22Rv1 (cell line): ENCODE data around the gene ZIC2.
"Not testable (repeated sequence)": the region's sequence is repeated elsewhere in the genome, so short reads cannot be mapped to it uniquely, and the experiment has no call there.

ENCODE experiments used
- H3K27ac ChIP-seq: fragments of 450-650 bp; 2 replicates; pipeline ENCODE4 v1.5.1; 2017
- CTCF ChIP-seq: fragments of 450-650 bp; IDR thresholded peaks from 2 replicates; pipeline ENCODE4 v1.5.1; 2017; ENCODE audit warnings: mild to moderate bottlenecking
- ZFX ChIP-seq: fragments of 450-650 bp; IDR thresholded peaks from 2 replicates; pipeline ENCODE4 v1.6.1; 2017; ENCODE audit warnings: antibody characterized with exemption, borderline replicate concordance

ZIC2 gene

GRCh38 chr13:99998261-99998660 is 16.7 kb downstream of the ZIC2 start:
- TF ChIP-seq CTCF (no peak), ZFX (no peak)
- H3K27ac ChIP-seq = no peak overlapping the region

- H3K27ac ChIP-seq = no peak overlapping the region
- TF ChIP-seq CTCF = no peak
- no peak for TF ChIP-seq ZFX
Observed at GRCh38 chr13:100014621-100015020, 33.0 kb downstream of the ZIC2 start.

DNA sequence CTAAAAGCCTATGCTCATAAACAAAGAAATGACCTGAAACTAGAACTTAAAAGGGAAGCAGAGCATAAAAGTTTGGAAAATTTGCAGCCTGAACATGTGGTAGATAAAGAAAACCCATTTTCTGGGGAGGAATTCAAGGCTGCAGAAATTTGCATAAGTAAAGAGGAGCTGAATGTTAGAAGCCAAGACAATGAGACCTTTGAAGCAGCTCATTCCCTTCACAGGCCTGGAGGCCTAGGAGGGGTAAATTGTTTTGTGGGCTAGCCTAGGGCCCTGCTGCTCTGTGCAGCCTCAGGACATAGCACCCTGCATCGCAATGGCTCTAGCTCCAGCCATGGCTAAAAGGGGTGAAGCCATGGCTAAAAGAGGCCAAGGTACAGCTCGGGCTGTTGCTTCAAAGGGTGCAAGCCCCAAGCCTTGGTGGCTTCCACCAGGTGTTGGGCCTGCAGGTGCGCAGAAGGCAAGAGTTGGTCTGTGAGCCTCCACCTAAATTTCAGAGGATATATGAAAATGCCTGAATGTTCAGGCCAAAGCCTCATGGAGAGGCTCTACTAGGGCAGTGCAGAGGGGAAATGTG is 38.3 kb downstream of the ZIC2 start:
- no peak overlapping the region for H3K27ac ChIP-seq
- TF ChIP-seq ZFX = no peak
- no peak for TF ChIP-seq CTCF

GRCh38 chr13:100022798-100023197 is 41.2 kb downstream of the ZIC2 start:
- no peak overlapping the region for H3K27ac ChIP-seq
- TF ChIP-seq CTCF (no peak), ZFX (no peak)

DNA sequence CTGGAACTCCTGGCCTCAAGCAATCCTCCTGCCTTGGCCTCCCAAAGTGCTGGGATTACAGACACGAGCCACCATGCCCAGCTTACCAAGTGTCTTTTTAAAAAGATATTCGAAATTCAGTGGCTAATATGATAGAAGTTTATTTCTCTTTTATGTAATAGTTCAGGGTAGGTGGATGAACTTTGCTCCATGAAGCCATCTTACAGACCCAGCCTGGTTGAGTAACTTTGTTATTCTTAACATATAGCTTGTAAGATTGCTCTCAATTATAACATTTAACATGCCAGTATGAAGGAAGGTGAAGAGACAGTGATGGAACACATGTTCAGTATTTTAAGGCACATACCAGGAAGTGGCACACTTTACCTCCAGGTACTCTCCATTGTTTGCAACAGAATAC is 42.4 kb downstream of the ZIC2 start:
- no peak overlapping the region for H3K27ac ChIP-seq
- TF ChIP-seq ZFX (no peak), CTCF (no peak)

DNA sequence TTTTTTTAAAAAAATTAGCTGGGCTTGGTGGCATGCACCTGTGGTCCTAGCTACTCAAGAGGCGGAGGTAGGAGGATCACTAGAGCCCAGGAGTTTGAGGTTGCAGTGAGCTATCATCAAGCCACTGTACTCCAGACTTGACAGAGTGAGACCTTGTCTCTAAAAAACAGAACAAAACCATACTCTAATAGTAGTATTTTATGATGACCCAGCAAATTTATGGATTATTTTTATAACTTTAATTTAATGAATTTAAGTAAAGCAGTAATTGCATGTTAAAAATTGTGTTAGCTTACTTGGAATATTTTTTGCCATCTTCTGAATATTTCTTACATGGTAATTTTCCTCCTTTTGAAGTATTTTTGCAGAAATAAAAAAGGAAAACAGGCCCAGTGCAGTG is 48.3 kb downstream of the ZIC2 start:
- H3K27ac ChIP-seq = no peak overlapping the region
- no peak for TF ChIP-seq ZFX
- no peak for TF ChIP-seq CTCF

DNA sequence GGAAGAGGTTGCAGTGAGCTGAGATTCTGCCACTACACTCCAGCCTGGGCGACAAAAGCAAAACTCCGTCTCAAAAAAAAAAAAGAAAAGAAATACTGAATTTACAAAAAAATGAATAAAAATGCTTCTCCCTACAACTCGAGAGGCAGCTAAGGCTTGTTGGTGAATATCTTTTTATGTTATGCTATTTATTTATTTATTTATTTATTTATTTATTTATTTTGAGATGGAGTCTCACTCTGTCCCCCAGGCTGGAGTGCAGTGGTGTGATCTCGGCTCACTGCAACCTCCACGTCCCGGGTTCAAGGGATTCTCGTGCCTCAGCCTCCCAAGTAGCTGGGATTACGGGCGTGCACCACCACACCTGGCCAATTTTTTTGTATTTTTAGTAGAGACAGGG is 51.1 kb downstream of the ZIC2 start:
- not testable (repeated sequence) for H3K27ac ChIP-seq

- H3K27ac ChIP-seq = no peak overlapping the region
- TF ChIP-seq CTCF = no peak
Observed at GRCh38 chr13:100035936-100036335, 54.4 kb downstream of the ZIC2 start.
